Nephron progenitor cell (in vitro differentiated cells): ENCODE data around the gene FAM13A.

Experiments used
- DNase-seq: peaks from one replicate; pipeline ENCODE4 v3.0.0; 2021
- H3K27ac Mint-ChIP-seq: 2 replicates; pipeline ENCODE4 v1.8.0; 2021; ENCODE audit warnings: mild to moderate bottlenecking, moderate library complexity, mixed read lengths
- H3K27me3 Mint-ChIP-seq: 2 replicates; pipeline ENCODE4 v1.8.0; 2021; ENCODE audit warnings: mild to moderate bottlenecking, low read depth, mixed read lengths; ENCODE audit not compliant: poor library complexity
- H3K36me3 Mint-ChIP-seq: 2 replicates; pipeline ENCODE4 v1.8.0; 2021; ENCODE audit warnings: low read depth, mixed read lengths
- H3K4me1 Mint-ChIP-seq: 2 replicates; pipeline ENCODE4 v1.8.0; 2021; ENCODE audit warnings: mixed read lengths
- H3K4me3 Mint-ChIP-seq: 2 replicates; pipeline ENCODE4 v1.8.0; 2021; ENCODE audit warnings: mild to moderate bottlenecking, moderate library complexity, mixed read lengths
- H3K9me3 Mint-ChIP-seq: 2 replicates; pipeline ENCODE4 v1.8.0; 2021; ENCODE audit warnings: mild to moderate bottlenecking, moderate library complexity, mixed read lengths
- TF ChIP-seq, protein P1 (sequence below): fragments of 200-600 bp; sonication (generic); IDR thresholded peaks from 2 replicates; pipeline ENCODE4 v1.5.0; 2021; ENCODE audit warnings: antibody characterized with exemption

Gene FAM13A

DNA sequence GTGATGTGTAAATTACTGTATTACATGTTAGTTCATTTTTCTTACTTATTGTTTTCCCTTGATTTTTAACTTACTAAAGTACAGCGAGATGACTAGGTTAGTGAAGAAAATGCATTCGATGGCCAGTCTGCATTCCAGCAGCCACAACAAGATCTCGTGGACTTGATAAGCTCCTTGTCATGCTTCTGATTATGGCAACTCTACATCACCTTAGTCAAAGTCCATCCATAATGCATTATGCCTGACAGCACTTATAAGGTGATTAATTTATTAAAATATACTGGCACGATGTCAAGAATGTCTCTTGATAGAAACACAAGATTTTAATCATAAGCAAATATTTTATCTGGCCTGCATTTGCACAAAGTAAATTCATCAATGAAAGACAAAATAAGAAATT is 249.5 kb downstream of the FAM13A start:
- H3K4me1 Mint-ChIP-seq = no peaks in the 10 kb centered on the region

DNA sequence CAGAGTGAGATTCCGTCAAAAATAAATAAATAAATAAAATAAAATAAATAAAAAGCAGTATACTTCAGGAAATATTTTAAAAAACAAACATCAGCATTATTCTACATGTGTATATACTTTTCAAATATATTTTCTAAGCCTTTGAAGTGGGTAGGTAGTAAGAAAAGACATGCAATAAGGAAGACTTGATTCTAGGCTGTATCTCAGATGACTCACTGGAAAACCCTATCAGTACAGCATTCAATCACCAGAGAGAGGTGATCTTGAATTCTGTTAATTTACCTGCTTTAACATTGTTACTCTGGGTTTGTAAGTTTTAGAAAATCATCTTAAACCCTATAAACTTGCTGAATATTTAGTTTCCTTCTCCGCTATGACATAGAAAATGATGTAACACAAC is 252.8 kb downstream of the FAM13A start:
- TF ChIP-seq, protein P1, sequence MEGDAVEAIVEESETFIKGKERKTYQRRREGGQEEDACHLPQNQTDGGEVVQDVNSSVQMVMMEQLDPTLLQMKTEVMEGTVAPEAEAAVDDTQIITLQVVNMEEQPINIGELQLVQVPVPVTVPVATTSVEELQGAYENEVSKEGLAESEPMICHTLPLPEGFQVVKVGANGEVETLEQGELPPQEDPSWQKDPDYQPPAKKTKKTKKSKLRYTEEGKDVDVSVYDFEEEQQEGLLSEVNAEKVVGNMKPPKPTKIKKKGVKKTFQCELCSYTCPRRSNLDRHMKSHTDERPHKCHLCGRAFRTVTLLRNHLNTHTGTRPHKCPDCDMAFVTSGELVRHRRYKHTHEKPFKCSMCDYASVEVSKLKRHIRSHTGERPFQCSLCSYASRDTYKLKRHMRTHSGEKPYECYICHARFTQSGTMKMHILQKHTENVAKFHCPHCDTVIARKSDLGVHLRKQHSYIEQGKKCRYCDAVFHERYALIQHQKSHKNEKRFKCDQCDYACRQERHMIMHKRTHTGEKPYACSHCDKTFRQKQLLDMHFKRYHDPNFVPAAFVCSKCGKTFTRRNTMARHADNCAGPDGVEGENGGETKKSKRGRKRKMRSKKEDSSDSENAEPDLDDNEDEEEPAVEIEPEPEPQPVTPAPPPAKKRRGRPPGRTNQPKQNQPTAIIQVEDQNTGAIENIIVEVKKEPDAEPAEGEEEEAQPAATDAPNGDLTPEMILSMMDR = no peak
- no peak overlapping the region for H3K27ac Mint-ChIP-seq
- H3K4me3 Mint-ChIP-seq = no peak overlapping the region

More for the DNA sequence above, 249.5 kb downstream of the FAM13A start:
- no peaks in the 10 kb centered on the region for H3K27me3 Mint-ChIP-seq
- H3K4me3 Mint-ChIP-seq = no peak overlapping the region
- DNase-seq = no peak
- peaks cover 28% of the 10 kb centered on the region for H3K36me3 Mint-ChIP-seq
- H3K9me3 Mint-ChIP-seq = no peaks in the 10 kb centered on the region
- TF ChIP-seq, protein P1 = no peak
- no peak overlapping the region for H3K27ac Mint-ChIP-seq

DNA sequence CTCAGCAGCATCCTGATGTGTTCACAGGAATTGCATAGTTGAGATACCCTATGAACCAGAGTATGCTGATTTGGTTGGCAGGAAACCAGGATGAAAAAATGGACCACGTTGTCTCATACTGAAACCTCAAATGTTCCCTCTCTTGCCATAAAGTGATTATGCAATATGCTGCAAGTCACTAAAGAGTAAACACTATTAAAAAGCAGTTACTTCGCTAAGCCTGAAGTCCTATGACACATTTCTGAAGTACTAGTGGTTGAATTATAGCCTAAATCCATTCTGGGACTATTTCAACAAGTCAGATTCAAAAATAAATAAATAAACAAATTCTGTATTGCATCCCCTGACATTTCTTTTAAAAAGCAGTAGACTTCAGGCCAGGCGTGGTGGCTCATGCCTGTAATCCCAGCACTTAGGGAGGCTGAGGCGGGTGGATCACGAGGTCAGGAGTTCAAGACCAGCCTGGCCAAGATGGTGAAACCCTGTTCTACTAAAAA is 253.3 kb downstream of the FAM13A start:
- Mint-ChIP-seq H3K9me3 (no peaks in the 10 kb centered on the region), H3K4me3 (no peak overlapping the region), H3K4me1 (no peaks in the 10 kb centered on the region), H3K36me3 (peaks cover 36% of the 10 kb centered on the region), H3K27me3 (no peaks in the 10 kb centered on the region), H3K27ac (no peak overlapping the region)
- TF ChIP-seq, protein P1 = no peak
- no peak for DNase-seq

More for the DNA sequence above, 252.8 kb downstream of the FAM13A start:
- DNase-seq = no peak
- H3K4me1 Mint-ChIP-seq = no peaks in the 10 kb centered on the region
- peaks cover 35% of the 10 kb centered on the region for H3K36me3 Mint-ChIP-seq
- no peaks in the 10 kb centered on the region for H3K27me3 Mint-ChIP-seq
- no peaks in the 10 kb centered on the region for H3K9me3 Mint-ChIP-seq

DNA sequence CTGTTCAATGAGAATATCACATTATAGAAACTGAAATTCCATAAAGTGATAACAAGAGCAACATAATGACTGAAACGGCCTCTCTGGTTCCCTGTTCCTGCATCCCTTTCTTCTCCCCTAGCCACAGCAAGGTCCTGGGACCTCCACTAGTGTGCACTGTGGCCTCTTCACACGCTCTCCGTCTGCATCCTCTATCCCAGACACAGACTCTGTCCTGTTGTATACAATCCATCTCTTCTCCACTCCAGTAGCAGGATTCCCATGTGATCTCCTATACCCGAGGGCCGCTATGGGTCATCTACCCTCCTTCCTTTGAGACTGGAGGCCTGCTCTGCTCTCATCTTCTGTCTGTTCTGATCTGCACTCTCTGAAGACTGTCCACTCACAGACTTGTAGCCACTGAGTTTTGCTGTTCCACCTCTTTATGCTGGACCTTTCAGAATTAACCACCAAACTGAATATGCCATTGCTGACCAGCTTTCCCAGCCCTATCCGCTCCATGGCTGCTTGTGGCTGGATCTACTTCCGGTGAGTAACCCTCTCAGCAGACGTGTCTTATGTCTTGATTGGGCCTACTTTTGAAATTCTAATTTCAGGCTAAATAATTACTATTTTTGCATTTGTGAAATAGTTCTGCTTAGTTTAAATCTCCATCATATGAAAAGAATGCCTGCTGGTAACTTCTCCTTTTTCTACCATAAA is 254.2 kb downstream of the FAM13A start:
- Mint-ChIP-seq H3K27ac (peak overlapping the region; percentile 62), H3K27me3 (no peaks in the 10 kb centered on the region), H3K9me3 (peaks cover under 1% of the 10 kb centered on the region), H3K4me1 (no peaks in the 10 kb centered on the region), H3K36me3 (peaks cover 45% of the 10 kb centered on the region), H3K4me3 (no peak overlapping the region)
- no peak for DNase-seq
- TF ChIP-seq, protein P1 = no peak

DNA sequence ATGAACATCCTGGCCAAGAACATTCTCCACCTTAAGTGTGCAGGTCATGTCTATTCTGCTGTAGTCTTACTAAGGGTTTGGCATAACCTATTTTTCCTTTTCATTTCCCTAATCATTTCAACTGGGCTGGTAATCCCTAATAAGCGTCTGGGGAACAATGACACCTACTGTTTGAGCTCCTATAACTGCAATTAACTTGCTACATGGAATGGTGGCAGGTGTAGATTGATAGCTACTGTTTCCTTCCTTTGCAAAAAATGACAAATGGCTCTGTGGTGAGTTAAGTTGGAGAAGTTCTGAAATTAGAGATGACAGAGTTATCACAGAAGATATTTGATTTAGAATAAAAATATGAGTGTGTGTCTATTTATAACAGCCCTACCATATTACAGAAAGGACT is 254.8 kb downstream of the FAM13A start:
- Mint-ChIP-seq H3K27me3 (no peaks in the 10 kb centered on the region), H3K4me1 (no peaks in the 10 kb centered on the region), H3K4me3 (no peak overlapping the region), H3K27ac (no peak overlapping the region), H3K9me3 (peaks cover 6% of the 10 kb centered on the region), H3K36me3 (peaks cover 51% of the 10 kb centered on the region)
- no peak for DNase-seq
- TF ChIP-seq, protein P1 = no peak

DNA sequence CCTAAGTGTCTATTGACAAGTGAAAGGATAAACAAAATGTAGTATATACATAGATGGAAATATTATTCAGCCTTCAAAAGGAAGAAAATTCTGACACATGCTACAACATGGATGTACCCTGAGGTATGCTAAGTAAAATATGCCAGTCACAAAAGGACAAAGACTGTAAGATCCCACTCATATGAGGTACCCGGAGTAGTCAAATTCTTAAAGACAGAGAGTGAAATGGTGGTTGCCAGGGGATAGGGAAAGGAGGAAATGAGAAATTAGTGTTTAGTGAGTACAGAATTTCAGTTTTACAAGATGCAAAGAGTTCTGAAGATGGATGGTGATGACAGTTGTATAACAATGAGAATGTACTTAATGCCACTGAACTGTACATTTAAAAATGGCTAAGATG is 257.1 kb downstream of the FAM13A start:
- H3K36me3 Mint-ChIP-seq = peaks cover 51% of the 10 kb centered on the region
- peaks cover 7% of the 10 kb centered on the region for H3K9me3 Mint-ChIP-seq
- no peaks in the 10 kb centered on the region for H3K27me3 Mint-ChIP-seq
- no peak overlapping the region for H3K4me3 Mint-ChIP-seq
- DNase-seq = no peak
- no peak overlapping the region for H3K27ac Mint-ChIP-seq
- TF ChIP-seq, protein P1 = no peak
- no peaks in the 10 kb centered on the region for H3K4me1 Mint-ChIP-seq
